SK-N-SH (cell line): Measurements from ENCODE around the gene NSD2. TPM values are rescaled to one million over a fixed set of nuclear protein-coding genes. Genes with fewer than 3 reads are reported as not detected.

ENCODE experiments used
- CTCF ChIA-PET: fragments of 300-600, 350-600 bp; formaldehyde crosslinking; extraction: SDS; loops from one replicate; lab custom pipeline; 2021; lab: Yijun Ruan, JAX
- POLR2A ChIA-PET: fragments of 350-600 bp; sonication (Branson Sonifier 250); formaldehyde crosslinking; extraction: SDS; loops from one replicate; lab custom pipeline; 2020; ENCODE audit warnings: antibody characterized with exemption, inconsistent platforms; lab: Yijun Ruan, JAX
- DNase-seq: peaks from one replicate; pipeline ENCODE4 v3.0.0; 2012
- H2AFZ ChIP-seq: fragments of 200-600 bp; sonication (generic); 2 replicates; pipeline ENCODE4 v1.8.1; 2016; ENCODE audit warnings: antibody characterized with exemption, mild to moderate bottlenecking, low read depth
- H3F3A ChIP-seq: fragments of 200-600 bp; sonication (generic); replicated peaks from 2 replicates; pipeline ENCODE3; 2016; ENCODE audit warnings: antibody characterized with exemption, mild to moderate bottlenecking; ENCODE audit not compliant: insufficient read depth
- H3K27ac ChIP-seq, 2 experiments: fragments of 200-500 bp in 1 of 2; fragments of 200-600 bp in 1 of 2; sonication (Bioruptor generic) in 1 of 2; sonication (generic), shearing (Covaris generic) in 1 of 2; 2 replicates each; pipeline versions ENCODE4 v1.5.1 to v1.6.1; 2014 to 2016; ENCODE audit warnings: low read depth in 2 of 2, inconsistent platforms in 1 of 2, low read length in 1 of 2, mild to moderate bottlenecking in 1 of 2, mixed read lengths in 1 of 2
- H3K27me3 ChIP-seq: fragments of 200-600 bp; sonication (generic), shearing (Covaris generic); 2 replicates; pipeline ENCODE4 v1.6.1; 2016; ENCODE audit warnings: mixed run types; ENCODE audit not compliant: insufficient read depth
- H3K36me3 ChIP-seq, 2 experiments: fragments of 200-500 bp in 1 of 2; fragments of 200-600 bp in 1 of 2; sonication (Bioruptor generic) in 1 of 2; sonication (generic) in 1 of 2; replicated peaks in 1 of 2; 2 replicates each; pipeline versions ENCODE3 to v1.5.1; 2014 to 2016; ENCODE audit warnings: low read length in 1 of 2, mild to moderate bottlenecking in 1 of 2; ENCODE audit not compliant: insufficient read depth in 2 of 2, control insufficient read depth in 1 of 2
- H3K4me1 ChIP-seq, 2 experiments: fragments of 200-500 bp in 1 of 2; fragments of 200-600 bp in 1 of 2; sonication (Bioruptor generic) in 1 of 2; sonication (generic), shearing (Covaris generic) in 1 of 2; 2 replicates each; pipeline versions ENCODE4 v1.5.1 to v1.6.1; 2014 to 2016; ENCODE audit warnings: low read depth in 1 of 2, low read length in 1 of 2, mixed run types in 1 of 2; ENCODE audit not compliant: insufficient read depth in 2 of 2, control insufficient read depth in 1 of 2
- H3K4me2 ChIP-seq: fragments of 200-600 bp; sonication (generic), shearing (Covaris generic); 2 replicates; pipeline ENCODE4 v1.6.1; 2017; ENCODE audit warnings: mixed run types
- H3K4me3 ChIP-seq, 2 experiments: fragments of 200-500 bp in 1 of 2; fragments of 200-600 bp in 1 of 2; sonication (Bioruptor generic) in 1 of 2; sonication (generic), shearing (Covaris generic) in 1 of 2; 2 replicates each; pipeline versions ENCODE4 v1.5.1 to v1.8.1; 2014 to 2016; ENCODE audit warnings: low read depth in 2 of 2, inconsistent platforms in 1 of 2, low read length in 1 of 2, mild to moderate bottlenecking in 1 of 2, mixed read lengths in 1 of 2, moderate library complexity in 1 of 2
- H3K79me2 ChIP-seq: fragments of 200-600 bp; sonication (generic); 2 replicates; pipeline ENCODE4 v1.8.1; 2017; ENCODE audit warnings: mild to moderate bottlenecking; ENCODE audit not compliant: insufficient read depth
- H3K9ac ChIP-seq: fragments of 200-600 bp; sonication (generic); 2 replicates; pipeline ENCODE4 v1.6.1; 2017; ENCODE audit warnings: mixed run types
- H3K9me2 ChIP-seq: fragments of 200-600 bp; sonication (generic); 2 replicates; pipeline ENCODE4 v1.6.1; 2017; ENCODE audit warnings: mixed run types
- H3K9me3 ChIP-seq: fragments of 200-600 bp; sonication (generic); 2 replicates; pipeline ENCODE4 v1.6.1; 2017; ENCODE audit warnings: mixed run types, mild to moderate bottlenecking, moderate library complexity
- H4K20me1 ChIP-seq: fragments of 200-600 bp; sonication (generic); 2 replicates; pipeline ENCODE4 v1.6.1; 2017; ENCODE audit warnings: mild to moderate bottlenecking, mixed run types; ENCODE audit not compliant: insufficient read depth
- CHD2 ChIP-seq: fragments of 150-350 bp; IDR thresholded peaks from 2 replicates; pipeline ENCODE4 v1.6.1; 2018; ENCODE audit warnings: low read length; ENCODE audit not compliant: partially characterized antibody
- CTCF ChIP-seq: fragments of 200-600 bp; sonication (generic); IDR thresholded peaks from 2 replicates; pipeline ENCODE4 v1.6.1; 2017; ENCODE audit warnings: antibody characterized with exemption, mild to moderate bottlenecking, moderate library complexity
- ELF1 ChIP-seq: IDR thresholded peaks from 2 replicates; pipeline ENCODE4 v1.4.0; 2012
- EP300 ChIP-seq, 2 experiments: IDR thresholded peaks; 2 replicates each; pipeline versions ENCODE4 v1.4.0 to v1.6.1; 2012; ENCODE audit warnings: borderline replicate concordance in 1 of 2, low read depth in 1 of 2, low read length in 1 of 2
- GATA2 ChIP-seq: sonication (generic); formaldehyde crosslinking; IDR thresholded peaks from 2 replicates; pipeline ENCODE4 v1.5.0; 2020; ENCODE audit warnings: mild to moderate bottlenecking, missing genetic modification reagents
- IRF3 ChIP-seq: fragments of 150-350 bp; IDR thresholded peaks from 2 replicates; pipeline ENCODE4 v1.6.1; 2016; ENCODE audit warnings: mild to moderate bottlenecking, low read depth, low read length
- JUND ChIP-seq: IDR thresholded peaks from 2 replicates; pipeline ENCODE4 v1.4.0; 2012
- MAX ChIP-seq: IDR thresholded peaks from 2 replicates; pipeline ENCODE4 v1.4.0; 2012; ENCODE audit warnings: low read depth
- MEF2A ChIP-seq: IDR thresholded peaks from 2 replicates; pipeline ENCODE4 v1.4.0; 2012; ENCODE audit warnings: low read depth, borderline replicate concordance
- NRF1 ChIP-seq: IDR thresholded peaks from 2 replicates; pipeline ENCODE4 v1.6.1; 2012; ENCODE audit warnings: low read depth, mild to moderate bottlenecking, low read length
- RAD21 ChIP-seq: IDR thresholded peaks from 2 replicates; pipeline ENCODE4 v1.6.1; 2012; ENCODE audit warnings: mild to moderate bottlenecking, low read length
- RCOR1 ChIP-seq: fragments of 150-350 bp; IDR thresholded peaks from 2 replicates; pipeline ENCODE4 v1.6.1; 2017; ENCODE audit warnings: antibody characterized with exemption, low read length
- RXRA ChIP-seq: IDR thresholded peaks from 2 replicates; pipeline ENCODE4 v1.4.0; 2012; ENCODE audit warnings: low read depth, mild to moderate bottlenecking, borderline replicate concordance
- SIN3A ChIP-seq: IDR thresholded peaks from 2 replicates; pipeline ENCODE4 v1.6.1; 2012; ENCODE audit warnings: low read depth, mild to moderate bottlenecking, low read length, moderate library complexity, borderline replicate concordance
- TAF1 ChIP-seq: IDR thresholded peaks from 2 replicates; pipeline ENCODE4 v1.6.1; 2012; ENCODE audit warnings: low read depth, mild to moderate bottlenecking, low read length, moderate library complexity, borderline replicate concordance
- TCF12 ChIP-seq: IDR thresholded peaks from 2 replicates; pipeline ENCODE4 v1.4.0; 2012
- TEAD4 ChIP-seq: IDR thresholded peaks from 2 replicates; pipeline ENCODE4 v1.4.0; 2012; ENCODE audit warnings: mild to moderate bottlenecking, borderline replicate concordance; ENCODE audit not compliant: insufficient read depth
- ZBTB33 ChIP-seq: IDR thresholded peaks from 2 replicates; pipeline ENCODE4 v1.4.0; 2012; ENCODE audit warnings: low read depth, borderline replicate concordance
- WGBS: methylation state at CpG from one replicate; pipeline ENCODE4 v1.1.6; 2017; ENCODE audit warnings: low lambda C conversion rate; 5-methylcytosine and 5-hydroxymethylcytosine counted together
- polyA plus RNA-seq, 3 experiments: library from polyadenylated mRNA; depleted of rRNA; stranded (reverse); fragments of >200 nt; gene quantifications; 2 replicates each; pipeline ENCODE4 v1.2.3, GENCODE V29; 2012

NSD2 gene
- polyA plus RNA-seq, 1 of the 3 experiments (the other 2 are of a cell fraction): 34.2 TPM

- TF ChIP-seq MAX (no peak), ELF1 (no peak), NRF1 (no peak), IRF3 (no peak), RAD21 (no peak), MEF2A (no peak), EP300 (IDR thresholded peaks at IDR 0.05; ENCODE audit: borderline replicate concordance in 1 of 2, low read depth in 1 of 2, low read length in 1 of 2) (no peak)
- TF ChIP-seq, all 33 proteins: peak for 0
Observed at GRCh38 chr4:1879485-1879884, 8.3 kb downstream of the NSD2 start (continued).

GRCh38 chr4:1880332-1880731 lies 9.1 kb downstream of the NSD2 start:
- Histone ChIP-seq H3K9me2 (no peaks in the 10 kb centered on the region), H3K9me3 (no peaks in the 10 kb centered on the region), H3K4me2 (no peak overlapping the region), H4K20me1 (peaks cover 93% of the 10 kb centered on the region), H3K36me3 (no peaks in the 10 kb centered on the region), H3K79me2 (peaks cover 100% of the 10 kb centered on the region), H2AFZ (no peak overlapping the region), H3K27me3 (no peaks in the 10 kb centered on the region), H3K4me1 (peaks cover 0 to 3% of the 10 kb centered on the region in 2 experiments; a peak in 1 of 4 replicates), H3K9ac (no peak overlapping the region; the same call in 1 of the 2 replicates), H3K4me3 (no peak overlapping the region), H3K27ac (peak overlapping the region in 1 of 2 experiments; percentile 46; a peak in 1 of 4 replicates), H3F3A (no peaks in the 10 kb centered on the region)
- TF ChIP-seq EP300 (IDR thresholded peaks at IDR 0.05; ENCODE audit: borderline replicate concordance in 1 of 2, low read depth in 1 of 2, low read length in 1 of 2) (no peak), CHD2 (no peak), RXRA (no peak), TAF1 (no peak), TEAD4 (no peak), CTCF (no peak), ZBTB33 (no peak), MEF2A (no peak), GATA2 (CRISPR knock-in tag) (no peak), TCF12 (no peak), SIN3A (no peak), JUND (no peak), RCOR1 (no peak)
- DNase-seq: no peak
- ChIA-PET CTCF (interaction anchor here (0.7 to 2.6 kb wide), 3 partner anchors 19 to 1743 kb away, joined by 3 to 14 read pairs (median 3); no protein-coding TSS in a partner anchor), POLR2A (no interaction called here)
- WGBS: 76% methylated on average over 1 of the region's 1 CpG
